GM18909 (cell line): ENCODE measurements around the gene IRAG1.
"Not testable (repeated sequence)": the region's sequence is repeated elsewhere in the genome, so short reads cannot be mapped to it uniquely, and the experiment has no call there.

ENCODE experiments used
- ATAC-seq: cut with Tn5 transposase; IDR thresholded peaks from one replicate; pipeline ENCODE4 v1.9.1; 2021; ENCODE audit warnings: mild to moderate bottlenecking; ENCODE audit not compliant: unreplicated experiment, poor library complexity

Gene IRAG1

DNA sequence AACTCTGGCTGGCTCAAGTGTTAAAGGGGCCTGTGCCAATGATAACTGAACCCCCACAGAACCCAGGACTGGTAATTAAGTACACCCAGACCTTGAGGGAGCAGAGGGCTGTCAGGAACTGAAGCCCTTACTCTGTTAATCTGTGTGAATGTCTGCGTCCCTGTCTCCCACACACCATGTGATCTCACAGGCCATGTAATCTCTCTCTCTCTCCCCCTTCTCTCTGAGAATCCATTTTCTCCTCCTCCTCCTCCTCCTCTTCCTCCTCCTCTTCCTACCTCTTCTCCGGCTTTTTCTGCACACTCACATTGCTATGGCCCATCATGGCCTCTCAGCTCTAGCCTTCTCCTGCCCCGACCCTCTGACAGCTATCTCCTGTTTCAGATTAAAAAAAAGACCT is 14.6 kb upstream of the IRAG1 start:
- ATAC-seq, result no peak

GRCh38 chr11:10701982-10702381 is 8.4 kb upstream of the IRAG1 start:
- ATAC-seq, result no peak

- no peak for ATAC-seq
Measured at GRCh38 chr11:10699072-10699471, 5.5 kb upstream of the IRAG1 start.

DNA sequence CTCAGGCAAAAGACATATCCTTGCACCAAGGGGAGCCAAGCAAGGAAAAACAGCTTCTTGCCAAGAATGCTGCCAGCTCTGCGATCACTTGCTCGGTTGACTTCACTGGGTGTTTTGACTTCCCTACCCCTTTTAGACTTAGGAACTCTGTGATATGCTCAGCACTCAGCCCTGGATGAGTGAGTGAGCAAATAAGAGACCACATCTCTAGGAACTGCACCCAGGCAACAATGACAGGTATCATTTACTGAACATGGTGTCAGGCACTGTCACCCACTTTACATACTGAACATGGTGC is 3.7 kb upstream of the IRAG1 start:
- ATAC-seq, result no peak

DNA sequence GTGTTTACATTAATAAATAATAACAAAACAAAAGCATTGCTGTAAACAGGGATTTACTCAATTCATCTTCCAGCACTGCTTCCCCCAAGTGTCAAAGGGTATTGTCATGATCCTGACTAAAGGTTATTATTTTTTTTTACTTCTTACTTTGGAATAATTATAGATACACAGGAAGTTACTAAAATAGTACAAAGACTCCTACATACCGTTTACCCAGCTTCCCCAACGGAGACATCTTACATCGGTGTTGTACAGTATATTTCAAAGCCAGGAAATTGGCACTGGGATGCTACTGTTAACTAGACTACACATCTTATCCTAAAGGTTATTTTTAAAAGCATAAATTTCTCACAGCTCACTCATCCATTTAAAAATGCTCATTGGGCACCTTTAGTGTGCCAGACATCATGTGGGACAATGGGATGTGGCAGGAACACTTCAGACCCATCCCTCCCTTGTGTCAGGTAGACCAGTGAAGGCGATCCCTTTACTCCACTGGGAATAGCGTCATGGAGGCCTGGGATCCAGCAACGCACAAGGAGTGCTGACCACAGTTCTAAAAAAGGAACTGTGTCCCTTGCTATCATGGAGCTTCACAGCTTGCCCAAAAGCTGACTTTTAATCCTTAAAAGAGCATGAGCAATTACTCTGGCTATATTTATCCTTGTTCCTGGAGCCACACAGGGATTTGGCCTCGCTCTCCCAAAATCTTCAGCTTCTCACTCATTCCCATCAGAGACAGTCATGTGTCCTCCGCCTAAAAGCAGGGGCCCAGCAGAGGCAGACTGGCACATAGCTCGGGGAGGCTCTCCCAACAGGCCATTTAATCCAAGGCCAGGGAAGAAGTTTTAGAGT is 3.1 kb upstream of the IRAG1 start:
- no peak for ATAC-seq

DNA sequence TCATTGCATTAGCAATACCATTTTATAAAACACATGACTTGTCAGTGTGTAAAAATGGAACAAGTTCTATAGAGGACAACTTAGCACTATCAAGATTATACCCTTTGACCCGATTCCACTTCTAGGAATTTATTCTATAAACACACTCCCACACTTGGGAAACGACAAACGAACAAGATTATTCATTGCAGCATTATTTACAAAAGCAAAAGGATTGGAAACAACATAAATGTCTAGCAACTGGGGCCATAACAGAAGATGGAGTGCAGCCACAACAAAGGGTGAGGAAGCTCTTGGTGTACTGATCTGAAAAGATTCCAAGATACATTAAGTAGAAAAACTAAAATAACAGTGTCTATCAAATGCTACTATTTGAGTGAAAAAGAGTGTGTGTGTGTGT is 2.3 kb upstream of the IRAG1 start:
- ATAC-seq, result no peak

GRCh38 chr11:10694486-10695239 is 1.1 kb upstream of the IRAG1 start:
- no peak for ATAC-seq

DNA sequence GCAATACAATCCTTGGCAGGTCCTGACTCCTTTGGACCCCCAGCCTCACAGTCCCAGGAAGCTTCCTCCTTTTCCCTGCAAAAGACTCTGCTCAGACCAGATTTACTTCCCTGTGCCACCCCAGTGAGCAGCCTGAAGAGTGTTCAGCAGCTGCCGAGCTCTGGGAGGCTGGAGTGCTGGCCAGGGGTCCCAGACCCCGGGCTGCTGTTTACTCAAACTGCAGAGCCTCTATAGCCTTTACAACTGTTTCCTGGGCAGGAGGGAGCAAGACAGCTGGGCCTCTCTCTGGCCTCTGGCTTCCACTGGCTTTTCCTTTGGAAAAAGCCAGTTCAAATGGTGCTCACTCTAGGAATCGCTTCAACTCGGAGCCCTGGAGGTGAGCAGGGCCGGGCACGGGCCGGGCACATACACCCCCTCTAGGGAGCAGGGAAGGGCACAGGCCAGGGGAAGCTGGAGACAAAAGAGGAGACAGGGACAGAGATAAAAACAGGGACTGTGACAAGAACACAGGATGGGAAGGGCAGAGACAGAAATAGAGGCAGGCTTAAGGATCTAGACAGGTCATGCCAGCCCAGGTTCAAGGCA is 932 bp downstream of the IRAG1 start:
- ATAC-seq, result no peak

DNA sequence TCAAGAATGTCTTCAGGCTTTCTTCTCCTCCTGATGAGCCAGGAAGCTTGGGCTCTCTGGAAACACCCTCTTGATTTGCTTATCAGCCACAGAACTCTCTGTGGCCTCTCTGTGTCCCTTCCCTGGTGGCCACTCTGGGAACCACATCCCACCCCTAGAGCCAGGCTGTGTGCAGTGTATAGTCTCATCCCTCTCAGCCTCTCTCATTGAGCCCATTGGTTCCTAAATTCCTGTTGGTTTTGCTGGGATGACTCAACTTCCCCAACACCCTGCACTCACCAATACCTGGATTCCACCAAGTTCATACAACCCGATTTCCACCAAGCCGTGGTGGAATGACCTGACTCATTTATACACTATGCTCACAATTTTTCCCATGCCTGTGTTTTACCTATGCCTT is 5.2 kb downstream of the IRAG1 start:
- ATAC-seq, result no peak

GRCh38 chr11:10686311-10686710 is 7.2 kb downstream of the IRAG1 start:
- ATAC-seq, result no peak

- ATAC-seq, result no peak
Measured at GRCh38 chr11:10683429-10683828, 10.1 kb downstream of the IRAG1 start.

DNA sequence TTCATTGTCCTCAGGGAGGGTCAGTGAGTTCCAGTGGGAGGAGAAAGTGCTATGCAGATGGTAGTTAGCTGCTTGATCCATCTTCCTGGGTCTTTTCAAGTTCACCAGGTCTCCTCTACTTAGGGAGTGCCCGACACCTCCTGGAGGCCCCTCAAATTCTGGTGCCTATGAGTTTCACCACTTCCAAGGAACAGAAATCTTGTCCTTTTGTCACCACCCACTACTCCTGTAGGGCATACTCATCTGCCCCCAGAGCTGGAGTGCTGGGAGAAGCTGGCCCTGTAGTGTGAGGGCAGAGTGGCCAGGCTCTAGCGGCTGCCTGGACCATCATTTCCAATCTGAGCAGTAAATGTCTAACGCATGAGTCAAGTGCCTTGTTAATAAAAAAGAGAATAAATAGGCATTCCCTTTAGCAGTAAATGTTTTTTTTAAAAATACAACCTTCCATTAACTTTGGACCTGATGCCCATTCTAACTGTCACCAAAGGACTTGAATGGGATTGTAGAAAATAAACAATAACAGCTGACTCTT is 12.5 kb downstream of the IRAG1 start:
- no peak for ATAC-seq

- ATAC-seq, result not testable (repeated sequence)
Measured at GRCh38 chr11:10680279-10680678, 13.3 kb downstream of the IRAG1 start.

GRCh38 chr11:10679644-10680043 is 13.9 kb downstream of the IRAG1 start:
- no peak for ATAC-seq

- ATAC-seq, result no peak
Measured at GRCh38 chr11:10678101-10678500, 15.5 kb downstream of the IRAG1 start.

GRCh38 chr11:10676919-10677318 is 16.6 kb downstream of the IRAG1 start:
- ATAC-seq, result no peak

DNA sequence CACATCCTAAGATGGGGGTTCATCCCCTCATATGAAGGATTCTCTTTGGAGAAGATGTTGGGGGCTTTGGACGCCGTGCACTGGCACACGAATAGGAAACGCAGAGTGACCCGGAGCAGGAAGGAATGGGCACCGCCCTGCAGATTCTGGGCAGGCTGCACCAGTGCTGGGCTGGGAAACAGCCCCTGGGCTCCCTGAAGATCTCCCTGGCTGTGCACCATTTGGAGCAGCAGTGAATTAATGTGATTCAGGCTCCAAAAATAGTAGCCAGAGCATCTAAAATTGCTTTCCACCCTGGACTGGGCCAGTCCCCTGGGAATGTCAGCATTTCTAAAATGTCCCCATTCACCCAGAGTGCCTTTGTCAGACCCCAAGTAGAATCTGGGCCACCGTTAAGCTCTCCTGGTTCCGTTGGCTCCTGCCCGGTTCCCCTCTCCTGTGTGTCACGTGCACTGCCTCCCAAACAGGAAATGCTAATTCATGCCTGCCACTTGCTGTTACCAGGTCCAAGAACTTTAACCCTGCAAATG is 18.6 kb downstream of the IRAG1 start:
- ATAC-seq, result no peak

DNA sequence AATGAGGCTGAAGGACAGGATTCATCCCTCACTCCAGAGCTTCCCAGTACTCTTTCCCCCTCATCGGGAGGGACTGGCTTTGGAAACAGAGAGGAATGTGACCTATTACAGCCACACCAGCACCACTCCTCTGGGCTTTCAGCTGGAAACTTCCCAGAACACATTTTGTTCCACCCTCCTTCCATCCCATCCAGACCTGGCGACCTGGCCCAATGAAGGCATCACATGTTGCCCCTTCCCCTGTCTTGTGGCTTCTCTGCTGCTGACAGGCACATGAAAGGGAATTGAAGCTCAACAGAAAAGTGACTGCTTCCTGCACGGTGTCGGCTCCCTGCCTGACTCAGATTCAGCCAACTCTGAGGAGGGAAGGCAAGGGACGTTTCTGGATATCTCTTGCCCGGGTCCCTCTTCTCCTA is 19.1 kb downstream of the IRAG1 start:
- no peak for ATAC-seq

- no peak for ATAC-seq
Measured at GRCh38 chr11:10673501-10674062, 20.0 kb downstream of the IRAG1 start.

DNA sequence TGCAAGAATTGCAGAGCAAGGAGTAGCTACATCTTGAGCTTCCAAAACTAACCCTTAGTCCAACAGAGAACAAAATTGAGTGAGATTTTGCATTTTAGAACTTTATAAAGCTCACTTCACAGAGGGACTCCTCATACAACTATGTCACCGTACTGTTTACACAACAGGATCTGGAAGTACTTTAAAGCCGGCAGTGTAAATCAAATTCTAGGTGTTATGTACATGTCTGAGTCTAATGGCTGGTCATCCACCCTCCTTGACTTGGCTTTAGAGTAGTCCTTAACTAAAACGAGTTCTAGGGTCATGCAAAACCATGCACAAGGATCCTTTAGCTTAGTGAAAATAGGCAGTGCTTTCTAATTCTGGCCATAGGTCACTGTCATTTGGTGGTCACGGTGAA is 23.5 kb downstream of the IRAG1 start:
- no peak for ATAC-seq
